Erythroblast (primary cell): ENCODE data around the gene MSLN.

ENCODE experiments used
- GATA1 ChIP-seq: IDR thresholded peaks from 2 replicates; pipeline ENCODE4 v1.6.1; 2011; ENCODE audit warnings: low read depth, mild to moderate bottlenecking, control low read depth, low read length, moderate library complexity
- POLR2A ChIP-seq: IDR thresholded peaks from 2 replicates; pipeline ENCODE4 v1.6.1; 2011; ENCODE audit warnings: mild to moderate bottlenecking, low read length

DNA sequence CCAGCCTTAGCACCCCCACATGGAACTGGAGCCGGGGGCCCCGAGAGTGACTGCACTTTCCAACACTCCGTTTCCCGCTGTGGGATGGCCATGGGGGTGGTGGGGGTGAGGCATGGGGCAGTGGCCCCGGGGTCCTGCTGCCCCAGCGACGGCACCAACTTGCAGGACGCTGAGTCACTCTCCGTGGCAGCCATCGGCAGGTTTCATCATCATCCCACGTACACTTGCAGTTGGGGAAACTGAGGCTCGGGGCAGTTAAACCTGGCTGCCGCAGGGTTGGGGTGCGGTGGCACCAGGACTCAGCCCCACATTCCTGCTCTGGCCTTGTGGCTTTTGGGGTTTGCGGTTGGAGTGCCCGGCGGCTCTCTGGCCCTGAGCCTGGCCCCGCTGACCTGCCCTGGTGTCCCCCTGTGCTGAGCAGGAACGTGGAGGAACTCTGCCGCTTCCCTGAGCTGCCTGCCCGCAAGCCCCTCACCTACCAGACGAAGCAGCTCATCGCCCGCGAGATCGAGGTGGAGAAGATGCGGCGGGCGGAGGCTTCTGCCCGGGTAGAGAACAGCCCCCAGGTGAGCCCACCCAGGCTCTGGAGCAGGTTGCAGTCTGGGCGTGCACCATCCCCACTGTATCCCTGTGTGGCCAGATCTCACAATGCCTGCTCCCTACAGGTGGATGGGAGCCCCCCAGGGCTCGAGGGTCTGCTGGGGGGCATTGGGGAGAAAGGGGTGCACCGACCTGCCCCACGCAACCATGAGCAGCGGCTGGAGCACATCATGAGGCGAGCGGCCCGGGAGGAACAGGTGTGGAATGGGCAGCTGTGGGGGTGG, 36.0 kb downstream of the MSLN start:
- no peak for TF ChIP-seq GATA1
- no peak for TF ChIP-seq POLR2A
